ENCODE measurements around the gene COL25A1.

The COL25A1 gene

DNA sequence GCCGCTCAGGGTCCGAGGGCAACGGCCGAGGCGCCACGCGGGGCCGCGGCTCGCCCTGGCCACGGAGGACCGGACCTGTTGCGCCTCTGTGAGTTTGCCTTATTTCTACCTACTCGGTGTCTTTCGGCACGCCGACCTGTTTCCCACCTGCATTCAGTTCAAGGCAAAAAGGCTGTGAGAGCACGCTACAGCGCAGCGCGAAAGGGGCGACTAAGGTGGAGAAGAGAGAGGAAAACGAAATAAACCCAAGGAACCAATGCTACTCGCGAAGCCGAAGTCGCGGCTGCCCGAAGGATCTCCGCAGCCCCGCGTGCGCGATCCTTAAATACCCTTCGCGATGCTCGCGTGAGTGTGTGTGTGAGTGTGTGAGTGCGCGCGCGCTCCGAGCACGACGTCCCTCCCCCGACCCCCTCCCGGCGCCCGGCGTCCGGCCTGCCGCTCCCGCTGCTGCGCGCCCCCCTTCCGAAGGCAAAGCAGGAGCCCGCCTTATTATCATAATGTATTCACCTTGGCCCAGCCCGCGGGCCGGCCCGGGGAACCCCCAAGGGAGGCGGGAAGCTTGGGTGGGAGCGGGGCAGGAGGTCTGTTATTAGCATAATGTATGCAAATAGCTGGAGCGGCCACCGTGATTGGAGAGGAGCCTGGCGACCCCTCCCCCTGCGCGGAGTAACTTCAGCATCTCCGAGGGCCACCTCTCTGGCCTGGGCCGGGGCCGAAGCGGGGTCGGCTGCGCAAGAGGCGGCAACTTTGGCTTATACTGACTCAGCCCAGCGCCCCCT, at the start of gene COL25A1:
Gene COL25A1, minus strand, starts transcription at position 298 of the 779 bp plus-strand sequence.
- no peaks in the 10 kb centered on the region for H3K36me3 ChIP-seq (ENCODE audit: control insufficient read depth in 5 of 5, insufficient read depth in 5 of 5, low read length in 5 of 5)
- peak within 1 kb of the TSS; percentile 67 to 89 (median 76) for H3K4me3 ChIP-seq (ENCODE audit: low read depth in 1 of 5, low read length in 5 of 5)
- H3K4me1 ChIP-seq (ENCODE audit: control insufficient read depth in 5 of 5, insufficient read depth in 5 of 5, low read length in 5 of 5): peaks cover 0 to 22% (median 19%) of the 10 kb centered on the region in 5 donors
- peaks cover 0 to 10% (median 8%) of the 10 kb centered on the region in 5 donors for H3K27me3 ChIP-seq (ENCODE audit: control insufficient read depth in 5 of 5, insufficient read depth in 4 of 5, low read length in 5 of 5)
- no peaks in the 10 kb centered on the region for H3K9me3 ChIP-seq (ENCODE audit: control insufficient read depth in 5 of 5, low read length in 5 of 5)
- no peak within 1 kb of the TSS for H3K27ac ChIP-seq (ENCODE audit: low read depth, low read length)
- peak within 1 kb of the TSS in 4 of 5 donors; percentile 13 to 66 (median 49) for H3K9ac ChIP-seq (ENCODE audit: low read length in 5 of 5)

DNA sequence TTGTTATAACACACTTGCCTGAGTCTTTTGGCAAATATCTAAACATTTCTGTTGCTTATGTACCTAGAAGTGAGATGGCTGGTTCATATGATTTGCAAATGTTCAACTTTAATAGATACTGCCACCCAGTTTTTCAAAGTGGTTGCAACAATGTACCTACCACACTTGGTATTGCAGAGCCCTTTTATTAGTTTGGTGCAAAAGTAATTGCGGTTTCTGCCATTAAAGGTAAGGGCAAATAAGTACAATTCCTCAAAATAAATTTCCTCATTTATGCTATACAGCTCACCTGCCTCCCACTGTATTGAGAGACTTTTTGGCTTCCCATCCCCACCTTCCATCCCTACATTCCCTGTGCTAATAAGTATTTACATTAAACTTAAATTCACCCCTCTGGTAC, 47.7 kb upstream of the COL25A1 start:
- H3K4me3 ChIP-seq (ENCODE audit: low read depth in 1 of 5, low read length in 5 of 5): no peak overlapping the region
- peaks cover 0 to 18% (median 17%) of the 10 kb centered on the region in 5 donors for H3K9me3 ChIP-seq (ENCODE audit: control insufficient read depth in 5 of 5, low read length in 5 of 5)
- peaks cover 0 to 1% (median 0%) of the 10 kb centered on the region in 5 donors for H3K4me1 ChIP-seq (ENCODE audit: control insufficient read depth in 5 of 5, insufficient read depth in 5 of 5, low read length in 5 of 5)
- no peak overlapping the region for H3K9ac ChIP-seq (ENCODE audit: low read length in 5 of 5)
- H3K27me3 ChIP-seq (ENCODE audit: control insufficient read depth in 5 of 5, insufficient read depth in 4 of 5, low read length in 5 of 5): no peaks in the 10 kb centered on the region
- H3K27ac ChIP-seq (ENCODE audit: low read depth, low read length): no peak overlapping the region
- no peaks in the 10 kb centered on the region for H3K36me3 ChIP-seq (ENCODE audit: control insufficient read depth in 5 of 5, insufficient read depth in 5 of 5, low read length in 5 of 5)

DNA sequence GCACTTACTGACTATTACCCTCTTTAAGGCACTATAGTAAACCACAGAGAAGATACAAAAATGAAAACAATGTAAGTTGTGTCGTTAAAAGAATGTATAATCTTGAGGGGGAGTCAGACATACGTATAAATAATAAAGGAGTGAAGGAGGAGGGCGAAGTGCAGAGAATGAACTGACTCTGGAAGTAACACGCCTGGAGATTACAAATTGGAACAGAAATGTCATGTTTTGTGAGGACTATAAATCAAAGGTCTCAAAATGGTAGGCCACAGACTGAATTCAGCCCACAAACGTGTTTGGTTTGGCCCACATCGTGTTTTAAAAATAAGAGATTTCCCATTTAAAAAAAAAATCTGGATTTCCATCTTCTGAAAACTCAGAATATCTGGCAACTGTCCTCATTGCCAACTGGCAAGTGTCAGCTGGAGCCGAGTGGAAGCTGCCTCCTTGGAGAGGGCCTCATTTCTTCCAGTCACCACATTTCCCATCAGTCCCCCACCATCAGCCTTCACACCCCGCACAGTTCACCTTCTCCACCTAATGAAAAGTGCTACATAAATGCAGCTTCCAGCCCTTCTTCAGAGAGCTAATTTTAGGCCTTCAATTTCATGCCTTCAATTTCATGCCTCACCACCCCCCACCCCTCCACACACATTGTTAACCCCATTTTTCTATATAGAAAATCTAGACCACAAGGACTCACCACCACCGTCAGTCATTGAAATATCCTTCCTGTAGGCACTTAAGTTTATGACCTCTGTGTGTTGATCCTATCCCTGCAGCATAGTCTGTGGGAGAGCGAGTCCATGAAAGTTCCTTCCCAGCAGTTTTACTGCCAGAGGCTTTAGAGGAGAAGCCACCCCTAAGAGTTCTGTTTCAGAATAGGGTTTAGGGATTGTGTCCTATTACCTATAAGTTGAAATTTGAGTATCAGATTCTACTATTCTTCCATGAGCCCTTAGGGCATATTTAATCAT, 32.0 kb upstream of the COL25A1 start:
- Histone ChIP-seq H3K4me1 (ENCODE audit: control insufficient read depth in 5 of 5, insufficient read depth in 5 of 5, low read length in 5 of 5) (no peaks in the 10 kb centered on the region), H3K27me3 (ENCODE audit: control insufficient read depth in 5 of 5, insufficient read depth in 4 of 5, low read length in 5 of 5) (no peaks in the 10 kb centered on the region), H3K4me3 (ENCODE audit: low read depth in 1 of 5, low read length in 5 of 5) (no peak overlapping the region), H3K9me3 (ENCODE audit: control insufficient read depth in 5 of 5, low read length in 5 of 5) (no peaks in the 10 kb centered on the region), H3K27ac (ENCODE audit: low read depth, low read length) (no peak overlapping the region), H3K36me3 (ENCODE audit: control insufficient read depth in 5 of 5, insufficient read depth in 5 of 5, low read length in 5 of 5) (no peaks in the 10 kb centered on the region), H3K9ac (ENCODE audit: low read length in 5 of 5) (no peak overlapping the region)

DNA sequence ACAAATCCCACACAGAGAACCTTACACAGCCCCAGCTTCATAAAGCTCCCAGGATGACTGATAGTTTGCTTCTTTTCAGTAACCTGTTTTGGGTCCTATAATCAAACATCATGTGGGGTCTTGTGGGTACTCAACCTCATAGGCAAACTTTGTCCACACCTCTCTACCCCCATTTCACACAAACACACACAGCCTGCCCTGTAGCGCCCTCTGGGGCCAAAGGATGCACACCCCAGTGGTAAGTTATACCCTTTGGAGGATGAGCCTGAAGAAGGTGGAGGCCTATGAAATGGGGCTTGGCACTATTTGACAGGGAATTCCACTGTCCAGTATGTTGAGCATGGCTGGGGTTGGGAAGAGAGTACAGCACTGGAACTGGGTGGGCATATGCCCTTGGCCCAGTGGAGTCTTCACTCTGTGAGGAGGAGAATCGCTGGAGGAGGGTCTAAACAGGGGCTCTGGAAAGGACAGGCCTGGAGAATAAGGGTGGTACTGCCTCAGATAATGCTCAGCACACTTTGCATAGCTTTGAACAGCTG, 30.5 kb upstream of the COL25A1 start:
- H3K27me3 ChIP-seq (ENCODE audit: control insufficient read depth in 5 of 5, insufficient read depth in 4 of 5, low read length in 5 of 5): no peaks in the 10 kb centered on the region
- H3K4me1 ChIP-seq (ENCODE audit: control insufficient read depth in 5 of 5, insufficient read depth in 5 of 5, low read length in 5 of 5): no peaks in the 10 kb centered on the region
- H3K4me3 ChIP-seq (ENCODE audit: low read depth in 1 of 5, low read length in 5 of 5): no peak overlapping the region
- no peak overlapping the region for H3K27ac ChIP-seq (ENCODE audit: low read depth, low read length)
- H3K36me3 ChIP-seq (ENCODE audit: control insufficient read depth in 5 of 5, insufficient read depth in 5 of 5, low read length in 5 of 5): no peaks in the 10 kb centered on the region
- no peak overlapping the region for H3K9ac ChIP-seq (ENCODE audit: low read length in 5 of 5)
- no peaks in the 10 kb centered on the region for H3K9me3 ChIP-seq (ENCODE audit: control insufficient read depth in 5 of 5, low read length in 5 of 5)

DNA sequence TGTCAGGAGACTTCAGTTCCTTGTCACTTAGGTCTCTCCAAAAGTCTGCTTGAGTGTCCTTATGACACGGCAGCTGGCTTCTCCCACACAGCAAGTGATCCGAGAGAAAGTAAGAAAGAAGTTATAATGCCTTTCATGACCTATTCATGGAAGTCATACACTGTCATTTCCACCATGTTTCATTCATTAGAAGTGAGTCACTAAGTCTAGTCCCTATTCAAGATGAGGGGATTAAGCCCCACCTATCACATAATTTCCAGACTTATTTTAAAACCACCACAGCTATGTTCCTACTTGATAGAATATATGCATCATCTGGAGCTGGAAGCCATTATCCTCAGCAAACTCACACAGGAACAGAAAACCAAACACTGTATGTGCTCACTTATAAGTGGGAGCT, 25.2 kb upstream of the COL25A1 start:
- Histone ChIP-seq H3K4me3 (ENCODE audit: low read depth in 1 of 5, low read length in 5 of 5) (no peak overlapping the region), H3K4me1 (ENCODE audit: control insufficient read depth in 5 of 5, insufficient read depth in 5 of 5, low read length in 5 of 5) (no peaks in the 10 kb centered on the region), H3K9me3 (ENCODE audit: control insufficient read depth in 5 of 5, low read length in 5 of 5) (peaks cover 2 to 23% (median 7%) of the 10 kb centered on the region in 5 donors)

DNA sequence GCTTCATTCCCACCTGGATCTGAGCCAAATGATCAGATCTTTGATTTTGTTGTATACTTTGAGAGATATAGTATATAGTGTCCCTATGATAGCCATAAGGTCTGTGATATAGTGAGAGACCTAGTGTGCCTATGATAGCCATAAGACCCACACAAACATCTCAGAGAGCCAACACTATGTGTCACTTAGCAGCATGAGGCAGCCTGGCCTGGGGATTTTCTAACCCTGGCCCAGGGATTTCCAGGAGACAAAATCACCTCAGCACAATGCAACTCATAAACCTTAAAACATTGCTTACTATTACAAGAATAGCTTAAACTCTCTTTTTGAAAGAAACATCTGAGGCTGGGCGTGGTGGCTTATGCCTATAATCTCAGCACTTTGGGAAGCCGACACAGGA, 23.2 kb upstream of the COL25A1 start:
- H3K36me3 ChIP-seq (ENCODE audit: control insufficient read depth in 5 of 5, insufficient read depth in 5 of 5, low read length in 5 of 5): no peaks in the 10 kb centered on the region
- H3K9ac ChIP-seq (ENCODE audit: low read length in 5 of 5): no peak overlapping the region
- no peak overlapping the region for H3K4me3 ChIP-seq (ENCODE audit: low read depth in 1 of 5, low read length in 5 of 5)
- no peak overlapping the region for H3K27ac ChIP-seq (ENCODE audit: low read depth, low read length)
- no peaks in the 10 kb centered on the region for H3K4me1 ChIP-seq (ENCODE audit: control insufficient read depth in 5 of 5, insufficient read depth in 5 of 5, low read length in 5 of 5)
- H3K27me3 ChIP-seq (ENCODE audit: control insufficient read depth in 5 of 5, insufficient read depth in 4 of 5, low read length in 5 of 5): no peaks in the 10 kb centered on the region
- peaks cover 2 to 23% (median 7%) of the 10 kb centered on the region in 5 donors for H3K9me3 ChIP-seq (ENCODE audit: control insufficient read depth in 5 of 5, low read length in 5 of 5)

More for the DNA sequence above, 25.2 kb upstream of the COL25A1 start:
- Histone ChIP-seq H3K9ac (ENCODE audit: low read length in 5 of 5) (no peak overlapping the region), H3K27me3 (ENCODE audit: control insufficient read depth in 5 of 5, insufficient read depth in 4 of 5, low read length in 5 of 5) (no peaks in the 10 kb centered on the region), H3K27ac (ENCODE audit: low read depth, low read length) (no peak overlapping the region), H3K36me3 (ENCODE audit: control insufficient read depth in 5 of 5, insufficient read depth in 5 of 5, low read length in 5 of 5) (no peaks in the 10 kb centered on the region)

DNA sequence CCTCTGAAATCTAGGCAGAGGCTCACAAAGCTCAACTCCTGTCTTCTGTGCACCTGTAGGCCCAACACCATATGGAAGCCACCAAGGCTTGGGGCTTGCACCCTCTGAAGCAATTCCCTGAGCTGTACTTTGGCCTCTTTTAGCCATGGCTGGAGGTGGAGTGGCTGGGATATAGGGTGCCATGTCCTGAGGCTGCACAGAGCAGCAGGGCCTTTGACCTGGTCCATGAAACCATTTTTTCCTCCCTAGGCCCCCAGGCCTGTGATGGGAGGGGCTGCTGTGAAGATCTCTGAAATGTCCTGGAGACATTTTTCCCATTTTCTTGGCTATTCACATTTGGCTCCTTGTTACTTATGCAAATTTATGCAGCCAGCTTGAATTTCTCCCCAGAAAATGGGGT, 20.9 kb upstream of the COL25A1 start:
- no peaks in the 10 kb centered on the region for H3K36me3 ChIP-seq (ENCODE audit: control insufficient read depth in 5 of 5, insufficient read depth in 5 of 5, low read length in 5 of 5)
- H3K27me3 ChIP-seq (ENCODE audit: control insufficient read depth in 5 of 5, insufficient read depth in 4 of 5, low read length in 5 of 5): no peaks in the 10 kb centered on the region
- H3K4me1 ChIP-seq (ENCODE audit: control insufficient read depth in 5 of 5, insufficient read depth in 5 of 5, low read length in 5 of 5): no peaks in the 10 kb centered on the region
- no peak overlapping the region for H3K27ac ChIP-seq (ENCODE audit: low read depth, low read length)
- peaks cover 2 to 26% (median 7%) of the 10 kb centered on the region in 5 donors for H3K9me3 ChIP-seq (ENCODE audit: control insufficient read depth in 5 of 5, low read length in 5 of 5)
- H3K4me3 ChIP-seq (ENCODE audit: low read depth in 1 of 5, low read length in 5 of 5): no peak overlapping the region
- no peak overlapping the region for H3K9ac ChIP-seq (ENCODE audit: low read length in 5 of 5)

DNA sequence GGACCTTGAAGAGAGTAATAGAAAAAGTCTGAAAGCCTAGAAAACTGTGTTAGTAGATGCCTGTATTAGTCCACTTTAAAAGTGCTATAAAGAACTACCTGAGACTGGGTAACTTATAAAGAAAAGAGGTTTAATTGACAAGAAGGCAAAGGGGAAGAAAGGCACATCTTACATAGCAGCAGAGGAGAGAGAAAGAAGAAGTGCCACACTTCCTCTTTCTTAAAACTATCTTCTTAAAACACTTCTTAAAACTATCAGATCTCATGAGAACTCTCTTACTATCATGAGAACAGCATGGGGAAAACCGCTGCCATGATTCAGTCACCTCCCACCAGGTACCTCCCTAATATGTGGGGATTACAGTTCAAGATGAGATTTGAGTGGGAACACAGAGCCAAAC, 18.8 kb upstream of the COL25A1 start:
- no peaks in the 10 kb centered on the region for H3K27me3 ChIP-seq (ENCODE audit: control insufficient read depth in 5 of 5, insufficient read depth in 4 of 5, low read length in 5 of 5)
- H3K36me3 ChIP-seq (ENCODE audit: control insufficient read depth in 5 of 5, insufficient read depth in 5 of 5, low read length in 5 of 5): no peaks in the 10 kb centered on the region
- no peaks in the 10 kb centered on the region for H3K4me1 ChIP-seq (ENCODE audit: control insufficient read depth in 5 of 5, insufficient read depth in 5 of 5, low read length in 5 of 5)
- no peak overlapping the region for H3K27ac ChIP-seq (ENCODE audit: low read depth, low read length)
- no peak overlapping the region for H3K9ac ChIP-seq (ENCODE audit: low read length in 5 of 5)
- no peak overlapping the region for H3K4me3 ChIP-seq (ENCODE audit: low read depth in 1 of 5, low read length in 5 of 5)
- peaks cover 2 to 26% (median 7%) of the 10 kb centered on the region in 5 donors for H3K9me3 ChIP-seq (ENCODE audit: control insufficient read depth in 5 of 5, low read length in 5 of 5)

DNA sequence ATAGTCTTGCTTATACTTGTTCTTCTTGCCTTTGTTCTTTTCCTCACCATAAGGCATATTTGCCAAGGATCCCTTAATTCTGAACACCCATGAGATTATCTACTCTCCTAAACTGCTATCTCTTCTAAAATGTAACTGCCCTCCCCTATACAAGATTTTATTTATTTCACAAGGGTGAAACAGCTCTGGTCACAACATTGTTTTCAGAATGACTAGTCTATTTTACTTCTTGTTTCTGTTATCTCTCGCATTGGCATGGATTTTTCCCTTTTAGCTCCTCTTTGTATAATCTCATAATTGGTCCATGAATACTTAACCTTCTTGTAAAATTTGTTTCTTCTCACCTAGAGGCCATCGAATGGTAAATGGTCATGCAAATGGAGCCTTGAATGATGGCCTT, 17.2 kb upstream of the COL25A1 start:
- Histone ChIP-seq H3K27me3 (ENCODE audit: control insufficient read depth in 5 of 5, insufficient read depth in 4 of 5, low read length in 5 of 5) (no peaks in the 10 kb centered on the region), H3K9me3 (ENCODE audit: control insufficient read depth in 5 of 5, low read length in 5 of 5) (peaks cover 2 to 20% (median 7%) of the 10 kb centered on the region in 5 donors), H3K4me3 (ENCODE audit: low read depth in 1 of 5, low read length in 5 of 5) (no peak overlapping the region), H3K27ac (ENCODE audit: low read depth, low read length) (no peak overlapping the region), H3K36me3 (ENCODE audit: control insufficient read depth in 5 of 5, insufficient read depth in 5 of 5, low read length in 5 of 5) (no peaks in the 10 kb centered on the region), H3K4me1 (ENCODE audit: control insufficient read depth in 5 of 5, insufficient read depth in 5 of 5, low read length in 5 of 5) (no peaks in the 10 kb centered on the region), H3K9ac (ENCODE audit: low read length in 5 of 5) (no peak overlapping the region)

Measured in subcutaneous abdominal adipose tissue (tissue), 5 donors.